Osteocyte (in vitro differentiated cells): ENCODE measurements around the gene RFX6. TPM values are rescaled to one million over a fixed set of nuclear protein-coding genes. Genes with fewer than 3 reads are reported as not detected.
"Not testable (repeated sequence)": the region's sequence is repeated elsewhere in the genome, so short reads cannot be mapped to it uniquely, and the experiment has no call there.

ENCODE experiments used
- DNase-seq: peaks from one replicate; pipeline ENCODE4 v3.0.0; 2021; ENCODE audit warnings: mixed read lengths; ENCODE audit not compliant: unreplicated experiment; ENCODE audit errors: extremely low spot score
- H3K27ac Mint-ChIP-seq: one replicate; pipeline ENCODE4 v1.8.0; 2021; ENCODE audit warnings: mild to moderate bottlenecking, mixed read lengths; ENCODE audit not compliant: unreplicated experiment
- H3K27me3 Mint-ChIP-seq: one replicate; pipeline ENCODE4 v1.8.0; 2021; ENCODE audit warnings: mixed read lengths; ENCODE audit not compliant: unreplicated experiment
- H3K36me3 Mint-ChIP-seq: one replicate; pipeline ENCODE4 v1.8.0; 2021; ENCODE audit warnings: mixed read lengths; ENCODE audit not compliant: unreplicated experiment
- H3K4me1 Mint-ChIP-seq: one replicate; pipeline ENCODE4 v1.8.0; 2021; ENCODE audit warnings: mixed read lengths; ENCODE audit not compliant: unreplicated experiment
- H3K4me3 Mint-ChIP-seq: one replicate; pipeline ENCODE4 v1.8.0; 2021; ENCODE audit warnings: mild to moderate bottlenecking, moderate library complexity, mixed read lengths; ENCODE audit not compliant: unreplicated experiment
- H3K9me3 Mint-ChIP-seq: one replicate; pipeline ENCODE4 v1.8.0; 2021; ENCODE audit warnings: mixed read lengths; ENCODE audit not compliant: unreplicated experiment
- CTCF ChIP-seq: fragments of 200-600 bp; sonication (generic); IDR thresholded peaks from 2 replicates; pipeline ENCODE4 v1.5.0; 2021; ENCODE audit warnings: antibody characterized with exemption, mild to moderate bottlenecking, moderate library complexity
- long read RNA-seq: library from polyadenylated mRNA; unstranded; transcript quantifications from one replicate; pipeline ENCODE4 v2.0.0, GENCODE V29; 2021
- total RNA-seq: library from RNA; stranded (reverse); gene quantifications from 2 replicates; pipeline ENCODE4 v1.2.1, GENCODE V29; 2021

The RFX6 gene
- total RNA-seq = not detected in 2 replicates
- long read RNA-seq = 0 reads

GRCh38 chr6:116876635-116877611 lies at the start of gene RFX6:
RFX6 (plus strand) TSS chr6:116877242; CDS start chr6:116877276, 34 bp downstream.
- H3K4me1 Mint-ChIP-seq = peaks cover 11% of the 10 kb centered on the region
- no peaks in the 10 kb centered on the region for H3K9me3 Mint-ChIP-seq
- H3K27me3 Mint-ChIP-seq = peaks cover 48% of the 10 kb centered on the region
- H3K4me3 Mint-ChIP-seq = peak within 1 kb of the TSS; percentile 55
- TF ChIP-seq CTCF = no peak
- no peak within 1 kb of the TSS for H3K27ac Mint-ChIP-seq
- DNase-seq = no peak
- H3K36me3 Mint-ChIP-seq = no peaks in the 10 kb centered on the region

GRCh38 chr6:116827561-116828240 lies 49.3 kb upstream of the RFX6 start:
- Mint-ChIP-seq H3K4me3 (no peak overlapping the region), H3K27ac (no peak overlapping the region), H3K27me3 (no peaks in the 10 kb centered on the region), H3K9me3 (peaks cover 7% of the 10 kb centered on the region), H3K36me3 (no peaks in the 10 kb centered on the region), H3K4me1 (no peaks in the 10 kb centered on the region)
- no peak for TF ChIP-seq CTCF
- DNase-seq = no peak

GRCh38 chr6:116828983-116829382 lies 48.1 kb upstream of the RFX6 start, which contains the start of gene GPRC6A:
GPRC6A (minus strand) TSS chr6:116829083; CDS start chr6:116829013, 70 bp downstream.
- no peak within 1 kb of the TSS for H3K27ac Mint-ChIP-seq
- no peak within 1 kb of the TSS for H3K4me3 Mint-ChIP-seq
- H3K4me1 Mint-ChIP-seq = no peaks in the 10 kb centered on the region
- DNase-seq = no peak
- H3K27me3 Mint-ChIP-seq = peaks cover 4% of the 10 kb centered on the region
- H3K9me3 Mint-ChIP-seq = no peaks in the 10 kb centered on the region
- H3K36me3 Mint-ChIP-seq = no peaks in the 10 kb centered on the region
- TF ChIP-seq CTCF = no peak

GRCh38 chr6:116834526-116834925 lies 42.5 kb upstream of the RFX6 start:
- not testable (repeated sequence) for H3K4me1 Mint-ChIP-seq, DNase-seq, H3K9me3 Mint-ChIP-seq, H3K27ac Mint-ChIP-seq, H3K4me3 Mint-ChIP-seq, H3K36me3 Mint-ChIP-seq
- H3K27me3 Mint-ChIP-seq = peaks cover 15% of the 10 kb centered on the region

GRCh38 chr6:116836606-116837342 lies 40.3 kb upstream of the RFX6 start:
- no peaks in the 10 kb centered on the region for H3K4me1 Mint-ChIP-seq
- H3K4me3 Mint-ChIP-seq = no peak overlapping the region
- no peaks in the 10 kb centered on the region for H3K9me3 Mint-ChIP-seq

More at GRCh38 chr6:116836606-116837342, 40.3 kb upstream of the RFX6 start:
- Mint-ChIP-seq H3K36me3 (no peaks in the 10 kb centered on the region), H3K27ac (no peak overlapping the region), H3K27me3 (peaks cover 21% of the 10 kb centered on the region)
- TF ChIP-seq CTCF = no peak
- no peak for DNase-seq
